ENCODE data around the gene CLTB.
"Not testable (repeated sequence)": the region's sequence is repeated elsewhere in the genome, so short reads cannot be mapped to it uniquely, and the experiment has no call there.

The CLTB gene

GRCh38 chr5:176426876-176427275, 10.5 kb upstream of the CLTB start:
- no peak for DNase-seq

- DNase-seq, result no peak
These were observed 9.5 kb upstream of the CLTB start for GRCh38 chr5:176425791-176426190.

- DNase-seq, result no peak
These were observed 8.8 kb upstream of the CLTB start for GRCh38 chr5:176425138-176425537.

GRCh38 chr5:176424181-176424580, 7.8 kb upstream of the CLTB start:
- no peak for DNase-seq

GRCh38 chr5:176420972-176421544, 4.7 kb upstream of the CLTB start:
- no peak for DNase-seq

- DNase-seq, result no peak
These were observed 3.7 kb upstream of the CLTB start for GRCh38 chr5:176420086-176420485.

- no peak for DNase-seq
These were observed 1.9 kb upstream of the CLTB start for GRCh38 chr5:176418251-176418650.

GRCh38 chr5:176416965-176417364, 626 bp upstream of the CLTB start:
- no peak for DNase-seq

GRCh38 chr5:176415240-176415951, 943 bp downstream of the CLTB start:
- DNase-seq, result no peak

GRCh38 chr5:176414704-176415103, 1.6 kb downstream of the CLTB start:
- no peak for DNase-seq

- no peak for DNase-seq
These were observed 2.6 kb downstream of the CLTB start for GRCh38 chr5:176413709-176414191.

GRCh38 chr5:176413255-176413565, 3.1 kb downstream of the CLTB start:
- DNase-seq, result no peak

GRCh38 chr5:176412517-176413254, 3.7 kb downstream of the CLTB start:
- no peak for DNase-seq

GRCh38 chr5:176410486-176411180, 5.7 kb downstream of the CLTB start:
- DNase-seq, result no peak

GRCh38 chr5:176409765-176410164, 6.6 kb downstream of the CLTB start:
- no peak for DNase-seq

- no peak for DNase-seq
These were observed 7.7 kb downstream of the CLTB start for GRCh38 chr5:176408590-176408989.

- DNase-seq, result not testable (repeated sequence)
These were observed 8.1 kb downstream of the CLTB start for GRCh38 chr5:176408252-176408573.

- no peak for DNase-seq
These were observed 8.7 kb downstream of the CLTB start for GRCh38 chr5:176407456-176408251.

- DNase-seq, result no peak
These were observed 9.8 kb downstream of the CLTB start for GRCh38 chr5:176406436-176407052.

- no peak for DNase-seq
These were observed 10.5 kb downstream of the CLTB start for GRCh38 chr5:176405656-176406435.
